Measurements from ENCODE around the gene PSPH.

- TF ChIP-seq CTCF (conservative IDR thresholded peaks at IDR 0.05) (no peak), EZH2 (IDR thresholded peaks at IDR 0.05; ENCODE audit: low read depth) (no peak)
Observed at GRCh38 chr7:56063500-56063881, 12.2 kb upstream of the PSPH start.
